Measurements from ENCODE around the gene CDC16. TPM values are rescaled to one million over a fixed set of nuclear protein-coding genes. Genes with fewer than 3 reads are reported as not detected.

CDC16 gene
- total and polyA plus RNA-seq, 5 donors from 2014 or later, result 16.1 to 56.8 (median 22.1) TPM

GRCh38 chr13:114299604-114300305 is 65.1 kb downstream of the CDC16 start:
- Histone ChIP-seq H3K4me1 (ENCODE audit: control insufficient read depth, insufficient read depth, low read length, poor library complexity, severe bottlenecking) (no peaks in the 10 kb centered on the region), H3K27ac (ENCODE audit: insufficient read depth, low read length, poor library complexity, severe bottlenecking) (no peak overlapping the region), H3K9me3 (ENCODE audit: control insufficient read depth in 2 of 2, low read length in 2 of 2) (no peaks in the 10 kb centered on the region), H3K36me3 (ENCODE audit: control insufficient read depth, insufficient read depth, low read length) (peaks cover 46% of the 10 kb centered on the region), H3K27me3 (ENCODE audit: control insufficient read depth, insufficient read depth, low read length) (no peaks in the 10 kb centered on the region), H3K4me3 (ENCODE audit: low read depth, low read length) (no peak overlapping the region)
- peaks cover 0 to 7% (median 4%) of the 10 kb centered on the region in 4 donors for H3K4me1 Mint-ChIP-seq
- no peak overlapping the region for H3K4me3 Mint-ChIP-seq
- DNase-seq (no peak), ATAC-seq (ENCODE audit: low read depth in 2 of 2) (no peak)
- no peaks in the 10 kb centered on the region for H3K27me3 Mint-ChIP-seq
- peaks cover 14% of the 10 kb centered on the region for H3K36me3 Mint-ChIP-seq
- H3K27ac Mint-ChIP-seq, result no peak overlapping the region
- no peaks in the 10 kb centered on the region for H3K9me3 Mint-ChIP-seq

- Mint-ChIP-seq H3K36me3 (peaks cover 14% of the 10 kb centered on the region), H3K4me3 (no peak overlapping the region), H3K4me1 (peaks cover 0 to 4% (median 0%) of the 10 kb centered on the region in 4 donors), H3K27ac (no peak overlapping the region), H3K27me3 (no peaks in the 10 kb centered on the region), H3K9me3 (no peaks in the 10 kb centered on the region)
- no peak overlapping the region for H3K4me3 ChIP-seq (ENCODE audit: low read depth, low read length)
- H3K27ac ChIP-seq (ENCODE audit: insufficient read depth, low read length, poor library complexity, severe bottlenecking), result no peak overlapping the region
- H3K27me3 ChIP-seq (ENCODE audit: control insufficient read depth, insufficient read depth, low read length), result no peaks in the 10 kb centered on the region
- peaks cover 45% of the 10 kb centered on the region for H3K36me3 ChIP-seq (ENCODE audit: control insufficient read depth, insufficient read depth, low read length)
- ATAC-seq (ENCODE audit: low read depth in 2 of 2), result no peak
- H3K4me1 ChIP-seq (ENCODE audit: control insufficient read depth, insufficient read depth, low read length, poor library complexity, severe bottlenecking), result no peaks in the 10 kb centered on the region
- no peaks in the 10 kb centered on the region for H3K9me3 ChIP-seq (ENCODE audit: control insufficient read depth in 2 of 2, low read length in 2 of 2)
- DNase-seq, result no peak
These were observed 69.1 kb downstream of the CDC16 start for GRCh38 chr13:114303700-114304327.

GRCh38 chr13:114304346-114305034 is 69.8 kb downstream of the CDC16 start:
- Mint-ChIP-seq H3K27me3 (no peaks in the 10 kb centered on the region), H3K36me3 (peaks cover 9% of the 10 kb centered on the region), H3K27ac (no peak overlapping the region), H3K9me3 (no peaks in the 10 kb centered on the region), H3K4me1 (no peaks in the 10 kb centered on the region), H3K4me3 (no peak overlapping the region)
- H3K27ac ChIP-seq (ENCODE audit: insufficient read depth, low read length, poor library complexity, severe bottlenecking), result no peak overlapping the region
- ATAC-seq (ENCODE audit: low read depth in 2 of 2) (no peak), DNase-seq (no peak)
- no peaks in the 10 kb centered on the region for H3K27me3 ChIP-seq (ENCODE audit: control insufficient read depth, insufficient read depth, low read length)
- no peak overlapping the region for H3K4me3 ChIP-seq (ENCODE audit: low read depth, low read length)
- H3K4me1 ChIP-seq (ENCODE audit: control insufficient read depth, insufficient read depth, low read length, poor library complexity, severe bottlenecking), result no peaks in the 10 kb centered on the region
- H3K9me3 ChIP-seq (ENCODE audit: control insufficient read depth in 2 of 2, low read length in 2 of 2), result no peaks in the 10 kb centered on the region
- peaks cover 38% of the 10 kb centered on the region for H3K36me3 ChIP-seq (ENCODE audit: control insufficient read depth, insufficient read depth, low read length)

GRCh38 chr13:114309086-114309485 is 74.4 kb downstream of the CDC16 start:
- H3K27me3 Mint-ChIP-seq, result peaks cover 7% of the 10 kb centered on the region
- Histone ChIP-seq H3K27ac (ENCODE audit: insufficient read depth, low read length, poor library complexity, severe bottlenecking) (no peak overlapping the region), H3K36me3 (ENCODE audit: control insufficient read depth, insufficient read depth, low read length) (peaks cover 16% of the 10 kb centered on the region), H3K9me3 (ENCODE audit: control insufficient read depth in 2 of 2, low read length in 2 of 2) (no peaks in the 10 kb centered on the region), H3K4me1 (ENCODE audit: control insufficient read depth, insufficient read depth, low read length, poor library complexity, severe bottlenecking) (peaks cover 12% of the 10 kb centered on the region), H3K4me3 (ENCODE audit: low read depth, low read length) (no peak overlapping the region), H3K27me3 (ENCODE audit: control insufficient read depth, insufficient read depth, low read length) (no peaks in the 10 kb centered on the region)
- DNase-seq, result no peak
- peaks cover 9% of the 10 kb centered on the region for H3K36me3 Mint-ChIP-seq
- H3K4me1 Mint-ChIP-seq, result peaks cover 10 to 14% (median 13%) of the 10 kb centered on the region in 4 donors
- no peak for ATAC-seq (ENCODE audit: low read depth in 2 of 2)
- no peaks in the 10 kb centered on the region for H3K9me3 Mint-ChIP-seq
- no peak overlapping the region for H3K4me3 Mint-ChIP-seq
- no peak overlapping the region for H3K27ac Mint-ChIP-seq

DNA sequence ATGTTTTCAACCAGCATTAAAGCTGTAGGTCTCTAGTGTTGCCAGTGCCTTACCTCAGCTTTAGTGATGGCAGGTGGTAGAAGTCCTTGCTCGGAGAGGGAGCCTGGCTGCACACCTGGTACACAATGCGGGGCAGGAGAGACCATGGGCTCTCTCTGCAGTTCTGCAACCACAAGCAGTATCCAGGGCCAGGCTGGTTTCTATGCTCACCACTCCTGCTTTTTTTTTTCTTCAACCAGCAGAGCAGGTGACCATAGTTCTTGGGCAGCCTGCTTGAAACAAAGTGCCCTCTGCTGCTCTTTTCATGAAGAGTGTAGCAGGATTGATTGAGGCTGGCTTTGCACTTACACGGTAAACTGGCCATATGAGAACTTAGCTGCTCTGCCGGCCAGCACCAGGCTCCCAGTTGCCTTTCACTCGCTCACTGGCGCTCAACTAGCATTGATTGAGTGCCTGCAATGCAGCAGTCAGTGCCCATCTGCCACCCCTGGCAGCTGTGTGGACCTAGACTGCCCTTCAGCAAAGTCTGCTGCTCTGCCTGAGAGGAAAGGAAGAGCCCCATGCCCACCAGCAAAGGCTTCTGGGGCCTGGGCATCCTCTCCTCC is 75.2 kb downstream of the CDC16 start:
- no peak overlapping the region for H3K4me3 Mint-ChIP-seq
- Histone ChIP-seq H3K4me1 (ENCODE audit: control insufficient read depth, insufficient read depth, low read length, poor library complexity, severe bottlenecking) (peaks cover 17% of the 10 kb centered on the region), H3K36me3 (ENCODE audit: control insufficient read depth, insufficient read depth, low read length) (peaks cover 10% of the 10 kb centered on the region), H3K27me3 (ENCODE audit: control insufficient read depth, insufficient read depth, low read length) (no peaks in the 10 kb centered on the region), H3K4me3 (ENCODE audit: low read depth, low read length) (no peak overlapping the region), H3K9me3 (ENCODE audit: control insufficient read depth in 2 of 2, low read length in 2 of 2) (no peaks in the 10 kb centered on the region), H3K27ac (ENCODE audit: insufficient read depth, low read length, poor library complexity, severe bottlenecking) (no peak overlapping the region)
- H3K27ac Mint-ChIP-seq, result no peak overlapping the region
- H3K27me3 Mint-ChIP-seq, result peaks cover 7% of the 10 kb centered on the region
- H3K9me3 Mint-ChIP-seq, result no peaks in the 10 kb centered on the region
- peaks cover 11 to 17% (median 16%) of the 10 kb centered on the region in 4 donors for H3K4me1 Mint-ChIP-seq
- no peak for ATAC-seq (ENCODE audit: low read depth in 2 of 2)
- H3K36me3 Mint-ChIP-seq, result peaks cover 9% of the 10 kb centered on the region
- no peak for DNase-seq

DNA sequence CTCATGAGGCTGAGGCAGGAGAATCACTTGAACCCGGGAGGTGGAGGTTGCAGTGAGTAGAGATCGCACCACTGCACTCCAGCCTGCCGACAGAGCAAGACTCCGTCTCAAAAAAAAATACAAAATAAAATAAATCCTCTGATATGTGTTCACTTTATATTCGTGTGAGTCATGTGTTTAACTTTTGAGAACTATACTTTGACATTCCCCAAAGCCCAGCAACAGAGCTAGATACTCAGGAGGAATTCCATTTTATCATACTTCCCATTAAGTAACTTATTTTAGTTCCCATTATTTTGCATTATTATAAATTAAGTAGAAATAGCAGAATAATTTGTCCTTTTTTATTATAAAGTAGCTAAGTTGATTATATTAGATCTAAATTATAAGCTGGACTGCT is 76.3 kb downstream of the CDC16 start:
- no peaks in the 10 kb centered on the region for H3K9me3 Mint-ChIP-seq
- H3K27me3 Mint-ChIP-seq, result peaks cover 7% of the 10 kb centered on the region
- H3K4me3 Mint-ChIP-seq, result no peak overlapping the region
- H3K27ac Mint-ChIP-seq, result no peak overlapping the region
- peaks cover 27% of the 10 kb centered on the region for H3K4me1 ChIP-seq (ENCODE audit: control insufficient read depth, insufficient read depth, low read length, poor library complexity, severe bottlenecking)
- H3K27me3 ChIP-seq (ENCODE audit: control insufficient read depth, insufficient read depth, low read length), result no peaks in the 10 kb centered on the region
- peaks cover 6% of the 10 kb centered on the region for H3K36me3 ChIP-seq (ENCODE audit: control insufficient read depth, insufficient read depth, low read length)
- H3K4me3 ChIP-seq (ENCODE audit: low read depth, low read length), result no peak overlapping the region
- H3K27ac ChIP-seq (ENCODE audit: insufficient read depth, low read length, poor library complexity, severe bottlenecking), result no peak overlapping the region
- no peaks in the 10 kb centered on the region for H3K9me3 ChIP-seq (ENCODE audit: control insufficient read depth in 2 of 2, low read length in 2 of 2)
- no peak for DNase-seq
- H3K4me1 Mint-ChIP-seq, result peaks cover 18 to 27% (median 23%) of the 10 kb centered on the region in 4 donors
- no peak for ATAC-seq (ENCODE audit: low read depth in 2 of 2)
- peaks cover 12% of the 10 kb centered on the region for H3K36me3 Mint-ChIP-seq

- DNase-seq (no peak), ATAC-seq (ENCODE audit: low read depth in 2 of 2) (no peak)
- Mint-ChIP-seq H3K4me1 (peaks cover 18 to 27% (median 23%) of the 10 kb centered on the region in 4 donors), H3K27me3 (peaks cover 7% of the 10 kb centered on the region), H3K36me3 (peaks cover 12% of the 10 kb centered on the region), H3K27ac (no peak overlapping the region), H3K4me3 (no peak overlapping the region), H3K9me3 (no peaks in the 10 kb centered on the region)
- Histone ChIP-seq H3K4me3 (ENCODE audit: low read depth, low read length) (no peak overlapping the region), H3K9me3 (ENCODE audit: control insufficient read depth in 2 of 2, low read length in 2 of 2) (no peaks in the 10 kb centered on the region), H3K27me3 (ENCODE audit: control insufficient read depth, insufficient read depth, low read length) (no peaks in the 10 kb centered on the region), H3K27ac (ENCODE audit: insufficient read depth, low read length, poor library complexity, severe bottlenecking) (no peak overlapping the region), H3K4me1 (ENCODE audit: control insufficient read depth, insufficient read depth, low read length, poor library complexity, severe bottlenecking) (peaks cover 30% of the 10 kb centered on the region), H3K36me3 (ENCODE audit: control insufficient read depth, insufficient read depth, low read length) (peaks cover 4% of the 10 kb centered on the region)
These were observed 76.7 kb downstream of the CDC16 start for GRCh38 chr13:114311387-114311786.

Measured in CD4-positive, CD25-positive, alpha-beta regulatory T cell (primary cell).